Endothelial cell of umbilical vein (primary cell): Measurements from ENCODE around the gene KLHL36.

Experiments
- EZH2 ChIP-seq: IDR thresholded peaks from 2 replicates; pipeline ENCODE4 v1.6.1; 2012; ENCODE audit warnings: borderline replicate concordance, low read depth, mild to moderate bottlenecking, moderate library complexity, low read length, inconsistent platforms; ENCODE audit not compliant: severe bottlenecking
- FOS ChIP-seq: IDR thresholded peaks from 2 replicates; pipeline ENCODE4 v1.6.1; 2011; ENCODE audit warnings: mild to moderate bottlenecking, low read length, moderate library complexity, borderline replicate concordance; ENCODE audit not compliant: insufficient read depth
- MYC ChIP-seq: IDR thresholded peaks from one replicate; pipeline ENCODE4 v1.6.1; 2011; ENCODE audit warnings: mild to moderate bottlenecking, low read depth, low read length
- POLR2A ChIP-seq: IDR thresholded peaks from 2 replicates; pipeline ENCODE4 v1.6.1; 2012; ENCODE audit warnings: low read depth, mild to moderate bottlenecking, control low read depth, low read length
- POLR2AphosphoS5 ChIP-seq: IDR thresholded peaks from 2 replicates; pipeline ENCODE4 v1.6.1; 2012; ENCODE audit warnings: low read depth, mild to moderate bottlenecking, control low read depth, low read length, moderate library complexity; ENCODE audit not compliant: insufficient read depth
- TF ChIP-seq, protein P1 (sequence below), 2 donors: IDR thresholded peaks; 1 replicate in 1 of 2; 2 replicates in 1 of 2; pipeline ENCODE4 v1.5.1; 2011; ENCODE audit warnings: low read length in 2 of 2, mild to moderate bottlenecking in 2 of 2, moderate library complexity in 2 of 2, control low read depth in 1 of 2, inconsistent platforms in 1 of 2, low read depth in 1 of 2; ENCODE audit not compliant: insufficient read depth in 1 of 2; ENCODE audit errors: extremely low read depth in 1 of 2

GRCh38 chr16:84614968-84615813 lies 33.1 kb upstream of the KLHL36 start:
- TF ChIP-seq, protein P1, sequence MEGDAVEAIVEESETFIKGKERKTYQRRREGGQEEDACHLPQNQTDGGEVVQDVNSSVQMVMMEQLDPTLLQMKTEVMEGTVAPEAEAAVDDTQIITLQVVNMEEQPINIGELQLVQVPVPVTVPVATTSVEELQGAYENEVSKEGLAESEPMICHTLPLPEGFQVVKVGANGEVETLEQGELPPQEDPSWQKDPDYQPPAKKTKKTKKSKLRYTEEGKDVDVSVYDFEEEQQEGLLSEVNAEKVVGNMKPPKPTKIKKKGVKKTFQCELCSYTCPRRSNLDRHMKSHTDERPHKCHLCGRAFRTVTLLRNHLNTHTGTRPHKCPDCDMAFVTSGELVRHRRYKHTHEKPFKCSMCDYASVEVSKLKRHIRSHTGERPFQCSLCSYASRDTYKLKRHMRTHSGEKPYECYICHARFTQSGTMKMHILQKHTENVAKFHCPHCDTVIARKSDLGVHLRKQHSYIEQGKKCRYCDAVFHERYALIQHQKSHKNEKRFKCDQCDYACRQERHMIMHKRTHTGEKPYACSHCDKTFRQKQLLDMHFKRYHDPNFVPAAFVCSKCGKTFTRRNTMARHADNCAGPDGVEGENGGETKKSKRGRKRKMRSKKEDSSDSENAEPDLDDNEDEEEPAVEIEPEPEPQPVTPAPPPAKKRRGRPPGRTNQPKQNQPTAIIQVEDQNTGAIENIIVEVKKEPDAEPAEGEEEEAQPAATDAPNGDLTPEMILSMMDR (IDR thresholded peaks at IDR 0.05; ENCODE audit: extremely low read depth in 1 of 2, insufficient read depth in 1 of 2, low read depth in 1 of 2, low read length in 2 of 2), result no peak
- TF ChIP-seq EZH2 (no peak), POLR2AphosphoS5 (no peak), MYC (no peak), FOS (no peak), POLR2A (no peak)
